NCI-H2107 treated with DMSO at 0.1 percent for 48 hours (cell line): ENCODE data around the gene HORMAD2.
"Not testable (repeated sequence)": the region's sequence is repeated elsewhere in the genome, so short reads cannot be mapped to it uniquely, and the experiment has no call there.

Source experiments
- DNase-seq: peaks from one replicate; lab custom pipeline; 2025; ENCODE audit not compliant: unreplicated experiment; lab: John Stamatoyannopoulos, UW

The HORMAD2 gene

DNA sequence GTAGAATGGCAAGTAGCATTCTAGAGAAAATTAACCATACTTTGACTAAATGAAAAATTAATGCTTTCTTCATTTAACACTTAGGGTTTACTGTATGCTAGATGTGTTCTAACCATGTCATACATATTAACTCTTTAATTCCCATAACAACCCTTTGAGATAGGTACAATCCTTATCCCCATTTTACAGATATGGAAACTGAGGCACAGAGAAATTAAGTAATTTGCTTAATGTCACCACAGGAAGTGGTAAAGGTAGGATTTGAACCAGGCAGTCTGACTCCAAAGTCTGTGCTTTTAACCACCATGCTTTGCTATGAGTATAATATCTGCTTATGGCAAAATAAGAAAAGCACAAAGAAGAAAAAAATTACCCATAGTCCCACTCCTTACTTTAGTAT lies 106.8 kb downstream of the HORMAD2 start:
- no peak for DNase-seq

- no peak for DNase-seq
Measured at GRCh38 chr22:30187529-30188407, 107.5 kb downstream of the HORMAD2 start.

DNA sequence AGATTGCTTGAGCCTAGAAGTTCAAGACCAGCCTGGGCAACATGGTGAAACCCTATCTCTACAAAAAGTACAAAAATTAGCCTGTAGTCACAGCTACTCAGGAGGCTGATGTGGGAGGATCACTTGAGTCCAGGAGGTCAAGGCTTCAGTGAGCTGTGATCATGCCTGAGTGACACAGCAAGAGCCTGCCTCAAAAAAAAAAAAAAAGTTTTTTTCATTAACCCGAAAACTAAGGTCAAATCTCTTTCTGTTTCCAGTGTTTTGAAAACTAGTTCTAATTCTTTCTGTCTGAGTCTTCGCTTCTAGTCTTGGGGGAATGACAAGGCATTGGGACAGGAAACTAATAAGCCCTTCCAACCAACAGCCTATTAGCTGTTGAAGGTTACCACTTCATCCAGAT lies 108.6 kb downstream of the HORMAD2 start:
- DNase-seq, result no peak

DNA sequence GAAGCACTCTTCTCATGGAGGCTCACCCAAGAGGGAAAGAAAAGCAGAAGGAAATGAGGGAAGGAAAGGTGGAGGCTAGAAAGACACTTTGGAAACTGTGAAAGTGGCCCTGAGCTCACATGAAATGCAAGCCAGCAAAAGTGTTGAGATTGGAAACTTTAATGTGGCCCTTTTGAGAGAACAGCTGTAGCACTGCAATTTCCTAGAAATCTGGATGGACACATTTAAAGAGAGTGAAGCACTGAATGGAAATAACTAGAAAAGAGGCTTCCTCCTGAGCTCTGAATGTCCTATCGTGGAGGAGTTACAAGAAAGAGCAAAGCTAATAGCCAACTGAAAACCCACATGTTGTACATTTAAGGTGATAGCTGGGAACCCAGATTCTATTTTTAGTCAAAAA lies 110.3 kb downstream of the HORMAD2 start:
- DNase-seq, result no peak

- no peak for DNase-seq
Measured at GRCh38 chr22:30191040-30191701, 110.9 kb downstream of the HORMAD2 start.

DNA sequence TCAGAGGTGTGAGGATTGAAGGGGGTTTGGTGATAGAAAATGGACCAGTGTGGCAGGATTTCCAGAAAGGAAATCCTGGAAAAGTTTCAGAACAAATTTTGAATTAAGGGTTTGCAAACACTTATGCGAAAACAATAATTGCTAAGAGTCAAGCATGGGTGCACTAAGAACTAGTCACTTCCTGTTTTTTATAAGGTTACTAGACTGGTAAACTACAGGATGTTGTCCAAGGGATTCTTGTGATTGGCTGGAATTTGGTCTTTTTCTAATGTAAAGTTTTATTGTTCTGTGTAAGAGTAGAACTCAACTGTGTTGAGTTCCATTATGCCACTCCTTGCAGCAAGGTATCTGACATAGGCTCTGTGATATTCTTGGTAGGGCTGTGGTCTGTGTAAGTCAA lies 112.2 kb downstream of the HORMAD2 start:
- no peak for DNase-seq

DNA sequence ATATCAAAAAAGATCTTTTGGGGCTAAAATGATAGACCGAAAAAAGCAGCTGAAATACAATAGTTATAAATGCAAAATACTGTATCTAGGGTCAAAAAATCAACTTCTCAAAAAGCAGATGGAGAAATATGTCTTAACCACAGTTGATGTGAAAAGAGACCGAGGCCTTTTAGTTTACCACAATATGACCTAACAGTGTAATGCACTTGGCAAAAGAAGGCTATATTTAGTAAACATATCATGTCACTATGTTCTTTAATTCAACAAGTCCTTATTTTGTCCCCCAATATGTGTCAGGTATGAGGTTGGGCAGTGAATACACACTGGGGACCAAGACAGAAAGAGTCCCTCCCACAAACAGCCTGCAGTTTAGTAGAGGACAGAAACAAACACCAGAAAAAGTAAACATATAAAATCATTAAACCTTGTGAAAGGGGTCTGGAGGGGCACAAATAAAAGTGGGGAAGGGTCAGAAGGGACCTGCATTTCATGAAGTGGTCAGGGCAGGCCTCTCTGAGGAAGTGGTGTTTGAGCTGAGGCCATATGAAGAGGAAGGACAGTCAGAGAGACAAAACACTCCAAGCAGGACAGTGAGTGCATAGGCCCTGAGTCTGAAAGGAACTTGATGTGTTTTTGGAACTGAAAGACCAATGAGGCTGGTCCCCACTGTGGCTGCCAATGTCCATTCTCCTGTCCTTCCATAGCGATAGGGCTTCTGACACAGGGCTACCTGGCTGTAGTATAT lies 112.9 kb downstream of the HORMAD2 start:
- no peak for DNase-seq

DNA sequence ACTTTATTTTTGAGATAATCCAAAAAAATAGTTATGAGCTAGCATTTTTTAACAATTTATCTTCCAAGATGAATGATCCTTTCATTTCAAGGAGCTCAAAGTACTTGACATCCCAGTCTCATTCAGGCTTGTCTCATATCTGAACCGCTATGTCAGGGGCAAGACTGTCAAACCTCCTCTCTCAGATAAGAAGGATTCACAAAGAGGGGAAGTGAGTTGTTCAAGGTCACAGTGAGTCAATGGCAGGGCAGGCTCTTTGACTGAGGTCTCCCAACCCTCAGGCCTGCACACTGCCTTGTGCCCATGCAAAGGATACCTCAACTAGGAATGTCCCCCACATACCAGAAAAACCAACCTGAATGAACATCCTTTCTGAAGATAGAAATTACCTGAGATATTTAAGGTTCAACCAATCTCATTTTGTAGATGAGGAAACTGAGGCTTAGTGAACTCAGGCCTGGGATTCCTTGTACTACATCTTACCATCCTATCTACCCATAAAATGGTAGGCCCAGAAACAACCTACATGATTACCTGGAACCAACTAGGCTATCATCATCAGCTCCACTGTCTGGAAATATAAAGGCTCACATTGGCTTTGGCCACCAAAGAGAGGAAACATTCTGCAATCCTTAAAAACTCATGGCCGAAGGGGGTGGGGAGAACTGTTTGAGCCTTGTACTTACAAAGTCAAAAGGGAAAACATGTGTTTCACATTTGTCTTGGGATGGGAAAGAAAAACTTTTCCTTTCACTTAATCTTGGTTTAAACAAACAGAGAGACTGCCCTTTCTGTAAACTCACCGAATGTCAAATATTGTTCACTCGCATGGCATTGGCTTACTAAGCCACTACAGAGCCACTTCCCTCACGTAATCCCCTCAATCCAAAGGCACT lies 115.2 kb downstream of the HORMAD2 start:
- no peak for DNase-seq

GRCh38 chr22:30196141-30196879 lies 116.0 kb downstream of the HORMAD2 start:
- peak; percentile 86 for DNase-seq

GRCh38 chr22:30196880-30197336 lies 116.6 kb downstream of the HORMAD2 start:
- no peak for DNase-seq

DNA sequence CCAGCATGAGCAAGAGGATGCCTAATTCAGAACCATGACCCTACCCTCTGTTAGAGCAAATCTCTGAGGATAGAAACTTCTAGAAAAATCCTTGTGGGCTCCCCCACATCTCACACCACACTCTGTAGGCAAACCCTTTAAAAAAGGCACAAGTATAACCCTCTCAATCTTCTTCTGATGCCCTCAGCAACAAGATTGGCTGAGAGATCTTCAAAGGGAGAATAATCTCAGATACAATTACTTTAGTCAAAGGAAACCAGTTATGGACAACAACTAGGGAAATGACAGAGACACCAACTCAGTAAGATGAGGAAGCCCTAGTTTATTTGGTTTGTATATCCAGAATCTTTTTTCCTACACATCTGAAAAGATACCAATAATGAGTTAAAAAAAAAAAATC lies 117.1 kb downstream of the HORMAD2 start:
- DNase-seq, result no peak

DNA sequence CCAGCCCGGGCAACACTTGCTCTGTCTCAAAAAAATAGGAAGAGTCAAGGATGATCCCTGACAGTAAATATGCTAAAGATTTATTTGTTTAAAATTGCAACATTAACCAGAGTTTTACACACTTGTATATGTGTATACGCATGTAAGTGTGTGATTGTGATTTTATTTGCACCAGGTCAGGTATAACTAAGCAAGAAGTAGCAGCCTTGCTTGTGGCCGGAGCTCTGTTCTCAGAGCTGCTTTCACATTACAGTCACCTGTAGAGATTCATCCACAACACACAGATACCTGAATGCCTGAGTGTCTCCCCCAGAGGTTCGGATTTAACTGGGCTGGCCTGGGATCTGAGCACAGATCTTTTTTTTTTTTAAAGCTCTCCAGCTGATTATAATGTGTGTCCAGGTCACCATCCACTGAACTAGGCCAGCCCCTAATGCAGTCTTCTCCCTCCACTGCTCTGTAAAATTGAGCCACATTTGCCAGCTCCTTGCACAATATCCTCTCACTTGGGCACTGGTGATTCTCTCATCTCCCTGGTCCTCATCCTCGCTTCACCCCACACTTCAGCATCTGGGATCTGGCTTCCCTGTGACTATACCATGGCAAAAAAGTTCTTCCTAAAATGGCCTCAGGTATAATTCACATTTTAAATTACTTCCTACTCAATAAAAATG lies 118.0 kb downstream of the HORMAD2 start:
- no peak for DNase-seq

GRCh38 chr22:30198921-30199320 lies 118.7 kb downstream of the HORMAD2 start:
- no peak for DNase-seq

GRCh38 chr22:30200905-30201304 lies 120.6 kb downstream of the HORMAD2 start:
- DNase-seq, result not testable (repeated sequence)

DNA sequence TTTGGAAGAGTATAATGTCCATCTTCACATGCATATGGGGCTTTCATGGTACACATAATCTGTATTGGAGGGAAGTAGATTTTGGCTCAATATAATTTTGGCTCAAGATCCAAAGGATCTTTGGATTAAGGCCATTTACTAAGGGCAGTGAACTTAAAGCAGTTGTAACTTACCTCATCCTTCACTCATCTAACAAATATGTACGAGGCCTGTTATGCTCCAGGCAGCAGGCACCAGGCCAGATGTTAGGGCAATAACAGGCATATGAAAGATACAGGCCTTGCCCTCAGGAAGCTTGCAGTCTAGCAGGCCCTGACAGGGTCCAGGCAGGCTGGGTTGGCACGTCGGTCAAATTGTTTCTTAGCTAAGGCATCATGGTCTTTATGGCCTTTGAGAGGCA lies 121.7 kb downstream of the HORMAD2 start:
- no peak for DNase-seq

DNA sequence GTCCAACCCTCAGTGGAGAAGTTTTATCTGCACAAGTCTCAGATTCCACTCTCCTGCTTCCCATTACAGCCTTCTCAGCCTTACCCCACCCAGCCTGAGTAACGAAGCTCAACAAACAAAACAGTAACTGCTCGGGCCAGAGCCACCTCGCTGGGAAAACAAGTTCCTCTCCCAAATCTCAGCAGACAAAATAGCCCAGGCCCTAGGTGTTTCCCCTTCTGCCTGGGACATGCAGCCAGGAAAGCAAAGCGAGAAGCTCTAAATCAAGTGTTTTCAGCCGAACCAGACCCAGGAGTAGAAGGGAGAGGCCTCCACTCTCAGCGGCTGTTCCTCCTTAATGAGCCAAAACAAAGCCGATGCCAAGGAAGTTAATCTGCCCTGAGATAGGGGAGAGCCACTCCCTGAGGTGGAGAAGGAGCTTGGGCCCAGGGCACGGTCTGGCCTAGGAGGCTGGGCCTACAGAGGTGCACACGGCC lies 122.3 kb downstream of the HORMAD2 start:
- DNase-seq, result no peak

- DNase-seq, result no peak
Measured at GRCh38 chr22:30204015-30204741, 123.9 kb downstream of the HORMAD2 start.

- DNase-seq, result no peak
Measured at GRCh38 chr22:30204742-30205111, 124.5 kb downstream of the HORMAD2 start.
